HG03196 (cell line): Measurements from ENCODE around the gene CRIP1.

Source experiments
- ATAC-seq: cut with Tn5 transposase; IDR thresholded peaks from one replicate; pipeline ENCODE4 v1.9.1; 2021; ENCODE audit not compliant: unreplicated experiment

The CRIP1 gene

GRCh38 chr14:105469456-105470349 is 17.0 kb upstream of the CRIP1 start:
- ATAC-seq = no peak

DNA sequence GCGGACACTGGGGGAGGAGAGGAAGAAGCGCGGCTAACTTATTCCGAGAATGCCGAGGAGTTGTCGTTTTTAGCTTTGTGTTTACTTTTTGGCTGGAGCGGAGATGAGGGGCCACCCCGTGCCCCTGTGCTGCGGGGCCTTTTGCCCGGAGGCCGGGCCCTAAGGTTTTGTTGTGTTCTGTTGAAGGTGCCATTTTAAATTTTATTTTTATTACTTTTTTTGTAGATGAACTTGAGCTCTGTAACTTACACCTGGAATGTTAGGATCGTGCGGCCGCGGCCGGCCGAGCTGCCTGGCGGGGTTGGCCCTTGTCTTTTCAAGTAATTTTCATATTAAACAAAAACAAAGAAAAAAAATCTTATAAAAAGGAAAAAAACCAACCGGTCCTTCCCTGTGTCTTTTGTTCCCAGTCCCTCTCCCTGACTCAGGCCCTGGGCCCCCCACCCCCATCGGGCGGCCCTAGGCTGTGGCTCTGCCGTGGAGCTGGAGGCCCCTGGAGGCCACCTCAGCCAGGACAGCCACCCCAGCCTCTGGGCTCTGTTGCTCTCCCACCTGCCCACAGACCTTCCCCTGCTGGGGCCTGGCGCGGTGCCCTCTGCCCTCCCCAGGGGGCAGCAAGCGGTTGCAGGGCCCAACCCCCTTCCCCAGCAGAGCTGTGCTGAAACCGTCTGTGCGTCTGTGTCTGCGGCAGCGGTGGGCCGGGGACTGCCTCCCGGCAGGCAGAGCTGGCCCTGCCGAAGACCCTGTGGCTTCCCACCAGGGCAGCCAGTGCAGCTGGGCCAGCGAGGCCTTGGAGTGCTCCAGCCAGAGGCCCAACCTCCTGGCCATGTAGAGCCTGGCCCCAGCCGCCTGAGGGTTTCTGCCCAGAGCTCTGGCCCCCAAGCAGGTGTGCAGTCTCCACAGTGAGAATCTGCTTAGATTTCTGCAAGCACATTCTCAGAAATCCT is 16.1 kb upstream of the CRIP1 start:
- no peak for ATAC-seq

DNA sequence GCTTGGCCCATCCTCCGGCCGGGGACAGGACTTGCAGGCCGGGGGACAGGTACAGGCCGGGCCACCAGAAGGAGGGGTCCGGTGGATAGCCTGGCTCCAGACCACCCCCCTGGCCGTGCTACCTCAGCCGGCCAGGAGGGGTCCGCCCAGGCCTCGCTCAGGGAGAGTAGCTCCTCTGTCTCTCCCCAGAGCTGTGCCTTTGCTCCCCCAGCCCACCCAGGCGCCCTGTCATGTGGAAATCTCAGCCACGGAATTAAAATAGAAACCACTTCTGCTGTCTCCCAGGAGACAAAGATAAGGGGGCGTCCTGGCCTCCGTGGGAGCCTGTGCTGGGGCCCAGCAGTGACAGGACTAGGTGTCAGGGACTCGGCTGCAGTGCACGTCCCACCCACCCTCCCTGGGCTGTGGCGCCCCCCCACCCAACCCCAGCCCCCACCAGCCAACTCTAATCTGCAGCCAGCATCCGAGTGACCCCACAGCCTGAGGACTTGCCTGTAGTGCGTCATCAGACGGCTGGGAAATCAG is 15.3 kb upstream of the CRIP1 start:
- ATAC-seq = no peak

DNA sequence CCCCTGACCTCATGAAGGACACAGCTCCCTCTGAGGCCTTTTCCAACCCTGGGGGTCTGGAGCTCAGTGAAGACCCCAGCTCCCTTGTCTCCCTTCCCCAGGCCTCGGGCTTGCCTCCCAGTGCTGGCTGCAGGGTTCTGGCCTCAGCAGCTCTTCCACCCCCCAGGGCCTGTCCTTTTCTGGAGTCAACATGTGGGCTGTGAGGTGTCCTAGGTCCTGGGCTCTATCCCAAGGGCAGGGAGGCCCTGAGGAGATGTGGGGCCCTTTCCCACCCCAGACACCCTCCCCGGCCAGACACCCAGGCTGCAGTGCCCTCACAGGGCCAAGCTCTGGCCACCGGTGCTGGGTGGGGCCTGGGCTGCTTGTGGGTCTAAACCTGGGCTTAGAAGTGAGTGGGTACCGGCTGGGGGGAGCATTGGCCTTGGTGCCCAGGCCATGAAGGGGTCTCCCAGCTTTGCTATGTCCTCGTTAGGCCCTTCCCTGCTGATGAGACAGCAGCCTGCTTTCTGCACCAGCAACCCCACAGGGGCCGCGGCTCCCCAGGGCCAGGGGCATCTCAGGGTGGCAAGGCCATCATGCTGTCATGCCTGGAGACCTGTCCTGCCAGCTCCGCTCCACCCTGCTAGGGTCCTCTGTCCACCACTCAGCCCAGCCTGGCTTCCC is 14.7 kb upstream of the CRIP1 start:
- no peak for ATAC-seq

- ATAC-seq = no peak
Measured at GRCh38 chr14:105472486-105472991, 14.1 kb upstream of the CRIP1 start.

GRCh38 chr14:105473033-105473676 is 13.5 kb upstream of the CRIP1 start:
- ATAC-seq = no peak

DNA sequence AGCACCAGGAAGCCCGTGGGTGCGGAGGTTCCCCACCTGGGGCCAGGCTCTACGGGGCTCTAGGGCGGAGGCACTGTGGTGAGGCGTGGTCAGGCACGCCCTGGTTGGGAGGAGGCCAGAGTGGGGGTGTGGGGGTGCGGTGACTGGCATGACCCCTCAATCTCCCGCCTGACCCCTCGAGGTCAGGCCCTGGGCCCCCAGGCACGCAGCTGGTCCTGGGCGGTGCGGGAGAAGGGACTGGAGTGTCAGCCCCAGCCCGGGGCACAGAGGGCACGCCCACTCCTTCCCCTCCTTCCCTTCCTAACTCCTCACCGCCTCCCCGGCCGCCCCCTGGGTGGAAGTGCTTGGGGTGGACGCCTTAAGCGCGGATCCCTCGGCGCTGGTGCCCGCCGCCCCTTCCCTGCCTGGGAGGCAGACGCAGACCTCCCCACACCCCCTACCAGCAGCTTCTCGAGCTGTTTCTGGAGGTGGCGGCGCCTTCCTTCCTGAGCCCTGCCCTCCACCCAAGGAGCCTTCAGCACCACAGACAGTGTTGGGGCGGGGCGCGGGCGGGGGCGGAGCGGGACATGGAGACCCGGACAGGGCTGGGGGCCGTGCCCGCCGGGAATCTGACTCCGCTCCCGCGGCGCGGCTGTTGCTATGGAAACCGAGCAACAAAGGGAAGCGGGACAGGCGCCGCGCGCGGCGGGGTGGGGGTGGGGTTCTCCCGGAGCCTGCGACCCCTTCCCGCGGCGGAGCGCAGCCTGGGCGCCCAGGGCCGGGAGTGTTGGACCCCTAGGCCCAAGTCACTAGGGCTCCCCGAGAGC is 12.8 kb upstream of the CRIP1 start:
- no peak for ATAC-seq

- no peak for ATAC-seq
Measured at GRCh38 chr14:105474483-105475268, 12.0 kb upstream of the CRIP1 start, which contains the start of gene CRIP2. TSS of gene CRIP2 (plus strand) at chr14:105474821. CDS start at chr14:105474863, 42 bp downstream.

GRCh38 chr14:105475269-105476096 is 11.2 kb upstream of the CRIP1 start:
- ATAC-seq = no peak

DNA sequence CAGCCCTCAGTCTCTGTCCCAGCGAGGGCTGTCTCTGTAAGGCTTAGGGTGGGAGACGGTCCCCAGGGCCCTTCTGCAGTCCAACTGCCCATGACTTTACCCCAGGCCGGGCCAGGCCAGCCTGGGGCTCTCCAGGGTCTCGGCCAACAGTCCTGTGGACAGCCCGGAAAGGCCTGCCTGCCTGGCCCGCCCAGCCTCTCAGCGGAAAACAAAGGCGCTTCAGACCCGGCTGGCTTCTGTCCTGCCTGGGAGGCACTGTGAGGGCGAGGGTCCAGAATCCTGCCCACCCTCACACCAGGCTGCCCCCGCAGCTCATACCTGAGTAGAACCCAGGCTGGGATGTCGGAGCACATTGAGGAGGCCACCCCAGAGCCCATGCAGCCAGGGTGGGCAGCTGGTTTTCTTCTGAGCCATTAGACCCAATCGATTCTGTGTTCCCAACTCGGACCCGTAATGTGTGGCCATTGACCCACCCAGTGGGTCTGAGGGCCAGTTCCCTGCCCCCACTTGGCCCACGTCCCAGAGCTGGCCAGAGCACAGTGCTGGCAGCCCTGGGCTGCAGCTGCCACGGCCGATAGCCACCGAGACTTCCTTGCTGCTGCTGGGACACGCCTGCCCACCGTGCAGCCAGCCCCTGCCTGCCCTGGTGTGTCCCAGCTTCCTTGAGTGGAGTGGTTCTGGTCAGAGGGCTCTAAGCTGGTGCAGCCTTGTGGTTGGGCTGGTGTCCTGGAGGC is 10.4 kb upstream of the CRIP1 start:
- ATAC-seq = no peak

GRCh38 chr14:105476831-105477659 is 9.6 kb upstream of the CRIP1 start:
- no peak for ATAC-seq

DNA sequence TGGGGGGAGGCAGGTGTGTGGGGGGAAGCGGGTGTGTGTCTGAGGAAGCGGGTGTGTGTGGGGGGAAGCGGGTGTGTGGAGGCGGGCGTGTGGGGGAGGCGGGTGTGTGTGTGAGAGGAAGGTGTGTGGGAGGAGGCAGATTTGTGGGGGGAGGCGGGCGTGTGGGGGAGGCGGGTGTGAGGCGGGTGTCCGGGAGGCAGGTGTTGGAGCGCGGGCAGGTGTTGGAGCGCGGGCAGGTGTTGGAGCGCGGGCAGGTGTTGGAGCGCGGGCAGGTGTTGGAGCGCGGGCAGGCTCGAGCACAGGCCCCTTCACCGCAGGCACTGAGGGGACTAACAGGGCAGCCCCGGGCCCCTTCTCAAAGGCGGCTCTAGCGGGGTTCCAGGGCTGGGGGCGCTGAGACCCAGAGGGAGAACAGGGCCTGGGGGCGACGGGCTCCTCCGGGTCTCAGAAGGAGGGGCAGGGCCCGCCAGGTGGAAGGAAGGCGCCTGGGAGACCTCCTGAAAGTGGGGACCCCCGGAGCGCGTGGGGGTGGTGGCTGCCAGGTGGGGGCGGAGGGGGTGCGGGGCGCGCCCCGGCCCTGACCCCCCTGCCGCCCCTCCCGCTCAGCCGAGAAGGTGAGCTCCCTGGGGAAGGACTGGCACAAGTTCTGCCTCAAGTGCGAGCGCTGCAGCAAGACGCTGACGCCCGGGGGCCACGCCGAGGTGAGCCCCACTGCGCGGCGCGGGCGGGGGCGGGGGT is 8.9 kb upstream of the CRIP1 start:
- ATAC-seq = no peak

DNA sequence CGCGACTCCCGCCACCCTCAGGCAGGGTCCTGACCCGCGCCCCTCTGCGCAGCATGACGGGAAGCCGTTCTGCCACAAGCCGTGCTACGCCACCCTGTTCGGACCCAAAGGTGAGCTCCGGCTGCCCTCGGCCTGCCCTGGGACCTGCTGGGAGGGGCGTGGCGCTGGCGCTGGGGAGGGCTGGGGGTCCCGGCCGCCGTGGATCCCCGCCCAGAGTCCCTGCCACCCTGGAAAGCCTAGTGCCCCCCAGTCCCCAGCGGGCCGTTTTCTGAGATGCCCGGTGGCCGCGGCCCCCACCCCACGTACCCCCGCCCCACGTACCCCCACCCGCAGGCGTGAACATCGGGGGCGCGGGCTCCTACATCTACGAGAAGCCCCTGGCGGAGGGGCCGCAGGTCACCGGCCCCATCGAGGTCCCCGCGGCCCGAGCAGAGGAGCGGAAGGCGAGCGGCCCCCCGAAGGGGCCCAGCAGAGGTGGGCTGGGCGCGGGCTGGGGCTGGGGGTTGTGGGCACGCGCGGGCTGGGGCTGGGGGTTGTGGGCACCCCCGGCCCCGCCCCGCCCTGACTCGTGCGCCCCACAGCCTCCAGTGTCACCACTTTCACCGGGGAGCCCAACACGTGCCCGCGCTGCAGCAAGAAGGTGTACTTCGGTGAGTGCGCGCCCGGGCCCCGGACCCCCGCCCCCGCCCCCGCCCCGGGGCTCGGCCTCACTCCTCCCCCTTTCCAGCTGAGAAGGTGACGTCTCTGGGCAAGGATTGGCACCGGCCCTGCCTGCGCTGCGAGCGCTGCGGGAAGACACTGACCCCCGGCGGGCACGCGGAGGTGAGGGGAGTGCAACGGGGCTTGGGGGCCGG is 8.1 kb upstream of the CRIP1 start:
- no peak for ATAC-seq

DNA sequence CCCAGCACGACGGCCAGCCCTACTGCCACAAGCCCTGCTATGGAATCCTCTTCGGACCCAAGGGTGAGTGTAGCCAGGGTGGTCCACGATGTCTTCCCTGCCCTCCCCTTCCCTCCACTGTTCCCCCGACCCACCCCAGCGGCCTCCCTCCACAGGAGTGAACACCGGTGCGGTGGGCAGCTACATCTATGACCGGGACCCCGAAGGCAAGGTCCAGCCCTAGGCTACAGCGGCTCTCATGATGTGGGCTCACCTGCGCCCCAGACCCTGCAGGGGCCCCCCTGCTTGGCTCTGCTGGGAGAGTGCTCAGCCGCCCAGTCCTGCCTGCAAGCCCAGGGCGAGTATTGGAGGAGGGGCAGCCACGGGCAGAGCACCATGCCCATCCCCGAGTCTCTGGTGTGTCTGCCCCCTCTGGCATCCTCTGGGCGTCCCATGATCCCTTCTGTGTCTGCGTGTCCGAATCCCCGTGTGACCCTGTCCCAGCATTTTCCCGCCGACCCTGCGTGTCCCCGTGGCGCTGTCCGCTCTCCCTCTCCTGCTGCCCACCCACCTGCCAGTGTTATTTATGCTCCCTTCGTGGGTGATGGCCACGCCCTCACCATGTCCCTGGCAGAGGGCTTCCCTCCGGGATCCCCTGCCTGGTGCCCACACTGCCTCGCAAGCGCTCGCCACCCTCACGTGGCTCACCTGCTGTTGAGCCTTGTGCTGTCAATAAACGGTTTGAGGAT is 7.1 kb upstream of the CRIP1 start:
- ATAC-seq = no peak
